RWPE2 (cell line): Measurements from ENCODE around the gene GPR55.

Experiments
- ATAC-seq: fragments of 200-7000 bp; cut with Tn5 transposase; 3 replicates; pipeline ENCODE4 v1.9.1; 2021; ENCODE audit warnings: low read depth
- DNase-seq: peaks from one replicate; pipeline ENCODE4 v3.0.0-alpha.2; 2020; ENCODE audit warnings: low spot score
- H3K27ac ChIP-seq: fragments of 450-650 bp; 2 replicates; pipeline ENCODE4 v1.5.1; 2017; ENCODE audit warnings: mild to moderate bottlenecking; ENCODE audit not compliant: poor library complexity, severe bottlenecking
- H3K27me3 ChIP-seq: fragments of 250-450 bp; sonication (Bioruptor Pico); 2 replicates; pipeline ENCODE4 v1.5.1; 2021; ENCODE audit warnings: mild to moderate bottlenecking, moderate library complexity; ENCODE audit not compliant: insufficient read depth, poor library complexity, severe bottlenecking
- H3K36me3 ChIP-seq: fragments of 250-450 bp; sonication (Bioruptor Pico); 2 replicates; pipeline ENCODE4 v1.5.1; 2020; ENCODE audit warnings: low read depth, mild to moderate bottlenecking, moderate library complexity
- H3K4me1 ChIP-seq: fragments of 250-450 bp; sonication (Bioruptor Pico); 2 replicates; pipeline ENCODE4 v1.5.1; 2021; ENCODE audit warnings: mild to moderate bottlenecking, moderate library complexity; ENCODE audit not compliant: insufficient read depth, poor library complexity, severe bottlenecking
- H3K4me3 ChIP-seq: fragments of 250-450 bp; sonication (Bioruptor Pico); 2 replicates; pipeline ENCODE4 v1.5.1; 2021; ENCODE audit warnings: mild to moderate bottlenecking, moderate library complexity; ENCODE audit not compliant: severe bottlenecking
- H3K9me3 ChIP-seq: fragments of 250-450 bp; sonication (Bioruptor Pico); 2 replicates; pipeline ENCODE4 v1.5.1; 2021; ENCODE audit warnings: mild to moderate bottlenecking, moderate library complexity; ENCODE audit not compliant: severe bottlenecking
- CTCF ChIP-seq: fragments of 450-650 bp; IDR thresholded peaks from one replicate; pipeline ENCODE4 v1.5.1; 2017; ENCODE audit warnings: mild to moderate bottlenecking, moderate library complexity; ENCODE audit not compliant: poor library complexity, severe bottlenecking

The GPR55 gene

GRCh38 chr2:230868947-230869913, 55.8 kb downstream of the GPR55 start:
- no peak for DNase-seq
- Histone ChIP-seq H3K9me3 (no peaks in the 10 kb centered on the region), H3K4me3 (no peak overlapping the region), H3K27ac (no peak overlapping the region), H3K4me1 (no peaks in the 10 kb centered on the region), H3K36me3 (no peaks in the 10 kb centered on the region), H3K27me3 (no peaks in the 10 kb centered on the region)
- TF ChIP-seq CTCF: no peak
- no peak for ATAC-seq

GRCh38 chr2:230868161-230868946, 56.7 kb downstream of the GPR55 start:
- H3K4me1 ChIP-seq: no peaks in the 10 kb centered on the region
- H3K9me3 ChIP-seq: no peaks in the 10 kb centered on the region
- no peaks in the 10 kb centered on the region for H3K36me3 ChIP-seq
- ATAC-seq: no peak
- no peak overlapping the region for H3K27ac ChIP-seq
- DNase-seq: no peak
- no peaks in the 10 kb centered on the region for H3K27me3 ChIP-seq
- no peak for TF ChIP-seq CTCF
- H3K4me3 ChIP-seq: no peak overlapping the region

- no peak for DNase-seq
- no peak for TF ChIP-seq CTCF
- Histone ChIP-seq H3K9me3 (no peaks in the 10 kb centered on the region), H3K4me3 (no peak overlapping the region), H3K36me3 (no peaks in the 10 kb centered on the region), H3K4me1 (no peaks in the 10 kb centered on the region), H3K27me3 (no peaks in the 10 kb centered on the region), H3K27ac (no peak overlapping the region)
- ATAC-seq: no peak
Measured at GRCh38 chr2:230866756-230867523, 58.1 kb downstream of the GPR55 start.

- TF ChIP-seq CTCF: no peak
- ATAC-seq (no peak), DNase-seq (no peak)
- no peaks in the 10 kb centered on the region for H3K36me3 ChIP-seq
- no peak overlapping the region for H3K27ac ChIP-seq
- peak overlapping the region; percentile 81 for H3K4me3 ChIP-seq
- H3K9me3 ChIP-seq: no peaks in the 10 kb centered on the region
- H3K4me1 ChIP-seq: no peaks in the 10 kb centered on the region
- H3K27me3 ChIP-seq: no peaks in the 10 kb centered on the region
Measured at GRCh38 chr2:230865766-230866755, 59.0 kb downstream of the GPR55 start.
